ENCODE results near the gene UXT. TPM values are rescaled to one million over a fixed set of nuclear protein-coding genes. Genes with fewer than 3 reads are reported as not detected.

UXT gene
- total RNA-seq, 1 experiment from 2014 or later, result 68.6 TPM

DNA sequence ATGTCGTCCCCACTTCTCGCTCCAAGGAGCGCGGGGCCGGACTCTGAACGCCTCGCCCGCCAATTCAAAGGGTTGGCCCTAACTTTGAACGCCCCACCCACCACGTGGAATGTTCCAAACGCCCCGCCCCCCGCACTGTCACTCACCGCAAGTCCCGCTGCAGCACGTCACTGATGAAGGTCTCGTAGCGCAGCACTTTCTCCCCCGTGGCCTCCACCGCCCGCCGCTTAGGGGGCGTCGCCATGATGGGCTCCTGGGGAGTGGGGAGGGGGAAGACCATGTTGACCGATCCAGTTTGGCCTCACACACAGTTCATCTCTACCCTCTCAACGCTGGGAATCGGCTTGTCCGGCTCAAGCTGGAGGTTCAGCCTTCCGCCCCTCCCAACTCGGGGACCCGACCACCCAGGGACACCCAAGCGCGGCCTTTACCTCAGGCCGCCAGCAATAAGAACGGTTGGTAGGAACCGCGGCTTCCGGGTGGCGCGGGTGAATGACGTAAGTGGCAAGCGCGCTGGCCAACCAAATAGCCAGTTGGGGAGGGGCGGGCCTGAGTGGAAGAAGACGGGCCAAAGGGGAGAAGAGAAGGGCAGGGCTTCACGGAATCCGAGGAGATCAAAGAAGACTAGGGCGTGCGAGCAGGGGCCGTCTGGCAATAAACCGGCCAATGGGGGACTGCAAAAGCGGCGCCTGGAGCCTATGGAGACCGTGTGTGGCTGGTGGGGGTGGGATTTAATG is at the start of gene UXT (continued):
- TF ChIP-seq RELA (CRISPR knock-in tag; IDR thresholded peaks at IDR 0.05; ENCODE audit: borderline replicate concordance), result no peak
- TF ChIP-seq, protein P1, sequence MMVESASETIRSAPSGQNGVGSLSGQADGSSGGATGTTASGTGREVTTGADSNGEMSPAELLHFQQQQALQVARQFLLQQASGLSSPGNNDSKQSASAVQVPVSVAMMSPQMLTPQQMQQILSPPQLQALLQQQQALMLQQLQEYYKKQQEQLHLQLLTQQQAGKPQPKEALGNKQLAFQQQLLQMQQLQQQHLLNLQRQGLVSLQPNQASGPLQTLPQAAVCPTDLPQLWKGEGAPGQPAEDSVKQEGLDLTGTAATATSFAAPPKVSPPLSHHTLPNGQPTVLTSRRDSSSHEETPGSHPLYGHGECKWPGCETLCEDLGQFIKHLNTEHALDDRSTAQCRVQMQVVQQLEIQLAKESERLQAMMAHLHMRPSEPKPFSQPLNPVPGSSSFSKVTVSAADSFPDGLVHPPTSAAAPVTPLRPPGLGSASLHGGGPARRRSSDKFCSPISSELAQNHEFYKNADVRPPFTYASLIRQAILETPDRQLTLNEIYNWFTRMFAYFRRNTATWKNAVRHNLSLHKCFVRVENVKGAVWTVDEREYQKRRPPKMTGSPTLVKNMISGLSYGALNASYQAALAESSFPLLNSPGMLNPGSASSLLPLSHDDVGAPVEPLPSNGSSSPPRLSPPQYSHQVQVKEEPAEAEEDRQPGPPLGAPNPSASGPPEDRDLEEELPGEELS (CRISPR knock-in tag; IDR thresholded peaks at IDR 0.05), result no peak
- no peak for TF ChIP-seq ATF1 (CRISPR knock-in tag; IDR thresholded peaks at IDR 0.05)
- peak; percentile 24; the same call in 1 of the 2 replicates for TF ChIP-seq FOXK1 (CRISPR knock-in tag; IDR thresholded peaks at IDR 0.05)
- no peak for TF ChIP-seq JAZF1 (CRISPR knock-in tag; IDR thresholded peaks at IDR 0.05)

DNA sequence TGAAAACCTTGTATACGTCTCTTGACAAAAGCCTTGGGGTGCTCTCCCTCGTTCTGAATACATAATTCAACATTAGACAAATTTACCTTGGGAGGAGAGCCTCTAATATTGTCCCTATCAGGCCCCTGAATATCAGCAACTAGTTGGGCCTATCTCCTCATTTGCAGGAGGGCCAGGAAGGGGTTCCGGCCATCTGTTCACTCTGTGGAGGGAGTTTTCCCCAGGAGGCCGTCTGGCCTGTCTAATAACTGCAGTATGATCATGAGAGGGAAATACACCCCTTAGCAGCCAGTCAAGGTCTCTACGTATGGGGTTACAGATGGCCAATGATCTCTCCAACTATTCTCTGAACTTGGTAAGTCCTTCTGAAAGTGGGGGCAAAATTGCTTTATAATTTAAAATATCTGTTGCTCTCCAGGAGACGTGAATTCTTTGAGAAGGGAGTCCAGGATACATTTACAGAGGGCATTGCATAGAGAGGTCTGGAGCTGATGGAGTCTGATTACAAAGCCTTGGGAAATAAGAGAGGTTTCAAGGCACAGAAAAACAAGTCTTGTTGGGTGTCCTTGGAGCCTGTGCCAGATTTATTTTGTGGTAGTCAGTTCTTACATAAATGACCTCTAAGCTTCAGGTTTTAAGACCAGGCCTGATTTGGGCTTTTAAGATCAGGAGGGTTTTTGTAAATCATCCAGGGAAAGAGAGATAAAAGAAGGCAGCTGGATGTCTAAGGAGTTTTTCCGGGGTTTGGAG is 48.2 kb upstream of the UXT start:
- DNase-seq (ENCODE audit: low spot score), result no peak
- Mint-ChIP-seq H3K36me3 (no peaks in the 10 kb centered on the region), H3K27ac (no peak overlapping the region), H3K9me3 (no peaks in the 10 kb centered on the region), H3K27me3 (ENCODE audit: low read depth) (no peaks in the 10 kb centered on the region), H3K4me3 (no peak overlapping the region), H3K4me1 (peaks cover 22% of the 10 kb centered on the region)
- POLR2A ChIA-PET, result no interaction called here
- CTCF ChIA-PET, result no interaction called here
- TF ChIP-seq ZNF121 (CRISPR knock-in tag; IDR thresholded peaks at IDR 0.05) (no peak), FOXJ3 (CRISPR knock-in tag; IDR thresholded peaks at IDR 0.05; ENCODE audit: borderline replicate concordance) (no peak), ESRRA (CRISPR knock-in tag; IDR thresholded peaks at IDR 0.05; ENCODE audit: borderline replicate concordance) (no peak), NFYB (CRISPR knock-in tag; conservative IDR thresholded peaks at IDR 0.05; ENCODE audit: low read depth) (no peak), ZNF317 (CRISPR knock-in tag; IDR thresholded peaks at IDR 0.05; ENCODE audit: borderline replicate concordance, low read depth) (no peak), ZNF423 (CRISPR knock-in tag; IDR thresholded peaks at IDR 0.05) (no peak)
- TF ChIP-seq, protein P2, sequence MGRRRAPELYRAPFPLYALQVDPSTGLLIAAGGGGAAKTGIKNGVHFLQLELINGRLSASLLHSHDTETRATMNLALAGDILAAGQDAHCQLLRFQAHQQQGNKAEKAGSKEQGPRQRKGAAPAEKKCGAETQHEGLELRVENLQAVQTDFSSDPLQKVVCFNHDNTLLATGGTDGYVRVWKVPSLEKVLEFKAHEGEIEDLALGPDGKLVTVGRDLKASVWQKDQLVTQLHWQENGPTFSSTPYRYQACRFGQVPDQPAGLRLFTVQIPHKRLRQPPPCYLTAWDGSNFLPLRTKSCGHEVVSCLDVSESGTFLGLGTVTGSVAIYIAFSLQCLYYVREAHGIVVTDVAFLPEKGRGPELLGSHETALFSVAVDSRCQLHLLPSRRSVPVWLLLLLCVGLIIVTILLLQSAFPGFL (CRISPR knock-in tag; IDR thresholded peaks at IDR 0.05; ENCODE audit: borderline replicate concordance), result no peak
- TF ChIP-seq, protein P3, sequence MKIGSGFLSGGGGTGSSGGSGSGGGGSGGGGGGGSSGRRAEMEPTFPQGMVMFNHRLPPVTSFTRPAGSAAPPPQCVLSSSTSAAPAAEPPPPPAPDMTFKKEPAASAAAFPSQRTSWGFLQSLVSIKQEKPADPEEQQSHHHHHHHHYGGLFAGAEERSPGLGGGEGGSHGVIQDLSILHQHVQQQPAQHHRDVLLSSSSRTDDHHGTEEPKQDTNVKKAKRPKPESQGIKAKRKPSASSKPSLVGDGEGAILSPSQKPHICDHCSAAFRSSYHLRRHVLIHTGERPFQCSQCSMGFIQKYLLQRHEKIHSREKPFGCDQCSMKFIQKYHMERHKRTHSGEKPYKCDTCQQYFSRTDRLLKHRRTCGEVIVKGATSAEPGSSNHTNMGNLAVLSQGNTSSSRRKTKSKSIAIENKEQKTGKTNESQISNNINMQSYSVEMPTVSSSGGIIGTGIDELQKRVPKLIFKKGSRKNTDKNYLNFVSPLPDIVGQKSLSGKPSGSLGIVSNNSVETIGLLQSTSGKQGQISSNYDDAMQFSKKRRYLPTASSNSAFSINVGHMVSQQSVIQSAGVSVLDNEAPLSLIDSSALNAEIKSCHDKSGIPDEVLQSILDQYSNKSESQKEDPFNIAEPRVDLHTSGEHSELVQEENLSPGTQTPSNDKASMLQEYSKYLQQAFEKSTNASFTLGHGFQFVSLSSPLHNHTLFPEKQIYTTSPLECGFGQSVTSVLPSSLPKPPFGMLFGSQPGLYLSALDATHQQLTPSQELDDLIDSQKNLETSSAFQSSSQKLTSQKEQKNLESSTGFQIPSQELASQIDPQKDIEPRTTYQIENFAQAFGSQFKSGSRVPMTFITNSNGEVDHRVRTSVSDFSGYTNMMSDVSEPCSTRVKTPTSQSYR (CRISPR knock-in tag; IDR thresholded peaks at IDR 0.05), result no peak
- TF ChIP-seq, protein P4, sequence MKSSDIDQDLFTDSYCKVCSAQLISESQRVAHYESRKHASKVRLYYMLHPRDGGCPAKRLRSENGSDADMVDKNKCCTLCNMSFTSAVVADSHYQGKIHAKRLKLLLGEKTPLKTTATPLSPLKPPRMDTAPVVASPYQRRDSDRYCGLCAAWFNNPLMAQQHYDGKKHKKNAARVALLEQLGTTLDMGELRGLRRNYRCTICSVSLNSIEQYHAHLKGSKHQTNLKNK (CRISPR knock-in tag; IDR thresholded peaks at IDR 0.05), result no peak
- no peak for ATAC-seq

DNA sequence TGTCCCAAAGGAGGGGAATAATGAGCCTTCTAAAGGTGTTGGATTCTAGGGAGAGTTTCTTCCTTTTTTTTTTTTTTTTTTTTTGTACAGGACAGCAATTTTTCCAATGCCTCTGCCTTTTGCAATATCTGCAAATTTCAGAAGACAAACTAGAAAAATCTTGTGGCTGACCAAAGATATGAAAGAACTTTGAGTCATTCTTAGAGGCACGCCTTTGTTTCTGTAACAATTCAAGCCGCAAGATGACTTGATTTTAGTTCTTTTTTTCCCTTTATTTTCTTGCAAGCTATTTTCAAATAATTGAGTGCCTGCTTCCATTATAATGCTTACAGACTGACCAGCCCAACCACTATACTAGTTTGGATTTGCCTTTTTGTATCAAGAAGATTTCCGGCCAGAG is 47.6 kb upstream of the UXT start:
- H3K4me1 Mint-ChIP-seq, result peaks cover 22% of the 10 kb centered on the region
- no peaks in the 10 kb centered on the region for H3K27me3 Mint-ChIP-seq (ENCODE audit: low read depth)
- POLR2A ChIA-PET, result no interaction called here
- CTCF ChIA-PET, result no interaction called here
- ATAC-seq (no peak), DNase-seq (ENCODE audit: low spot score) (no peak)
- no peaks in the 10 kb centered on the region for H3K36me3 Mint-ChIP-seq
- no peak overlapping the region for H3K27ac Mint-ChIP-seq
- TF ChIP-seq FOXP1 (CRISPR knock-in tag; IDR thresholded peaks at IDR 0.05; ENCODE audit: borderline replicate concordance) (no peak), MXD4 (CRISPR knock-in tag; IDR thresholded peaks at IDR 0.05; ENCODE audit: borderline replicate concordance) (no peak), ESRRA (CRISPR knock-in tag; IDR thresholded peaks at IDR 0.05; ENCODE audit: borderline replicate concordance) (no peak), IRF2 (CRISPR knock-in tag; IDR thresholded peaks at IDR 0.05; ENCODE audit: borderline replicate concordance, low read depth) (no peak), TCF7 (CRISPR knock-in tag; IDR thresholded peaks at IDR 0.05; ENCODE audit: low read depth) (no peak), TP53 (CRISPR knock-in tag; IDR thresholded peaks at IDR 0.05) (no peak)
- TF ChIP-seq, protein P5, sequence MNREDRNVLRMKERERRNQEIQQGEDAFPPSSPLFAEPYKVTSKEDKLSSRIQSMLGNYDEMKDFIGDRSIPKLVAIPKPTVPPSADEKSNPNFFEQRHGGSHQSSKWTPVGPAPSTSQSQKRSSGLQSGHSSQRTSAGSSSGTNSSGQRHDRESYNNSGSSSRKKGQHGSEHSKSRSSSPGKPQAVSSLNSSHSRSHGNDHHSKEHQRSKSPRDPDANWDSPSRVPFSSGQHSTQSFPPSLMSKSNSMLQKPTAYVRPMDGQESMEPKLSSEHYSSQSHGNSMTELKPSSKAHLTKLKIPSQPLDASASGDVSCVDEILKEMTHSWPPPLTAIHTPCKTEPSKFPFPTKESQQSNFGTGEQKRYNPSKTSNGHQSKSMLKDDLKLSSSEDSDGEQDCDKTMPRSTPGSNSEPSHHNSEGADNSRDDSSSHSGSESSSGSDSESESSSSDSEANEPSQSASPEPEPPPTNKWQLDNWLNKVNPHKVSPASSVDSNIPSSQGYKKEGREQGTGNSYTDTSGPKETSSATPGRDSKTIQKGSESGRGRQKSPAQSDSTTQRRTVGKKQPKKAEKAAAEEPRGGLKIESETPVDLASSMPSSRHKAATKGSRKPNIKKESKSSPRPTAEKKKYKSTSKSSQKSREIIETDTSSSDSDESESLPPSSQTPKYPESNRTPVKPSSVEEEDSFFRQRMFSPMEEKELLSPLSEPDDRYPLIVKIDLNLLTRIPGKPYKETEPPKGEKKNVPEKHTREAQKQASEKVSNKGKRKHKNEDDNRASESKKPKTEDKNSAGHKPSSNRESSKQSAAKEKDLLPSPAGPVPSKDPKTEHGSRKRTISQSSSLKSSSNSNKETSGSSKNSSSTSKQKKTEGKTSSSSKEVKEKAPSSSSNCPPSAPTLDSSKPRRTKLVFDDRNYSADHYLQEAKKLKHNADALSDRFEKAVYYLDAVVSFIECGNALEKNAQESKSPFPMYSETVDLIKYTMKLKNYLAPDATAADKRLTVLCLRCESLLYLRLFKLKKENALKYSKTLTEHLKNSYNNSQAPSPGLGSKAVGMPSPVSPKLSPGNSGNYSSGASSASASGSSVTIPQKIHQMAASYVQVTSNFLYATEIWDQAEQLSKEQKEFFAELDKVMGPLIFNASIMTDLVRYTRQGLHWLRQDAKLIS (CRISPR knock-in tag; IDR thresholded peaks at IDR 0.05; ENCODE audit: borderline replicate concordance), result no peak
- TF ChIP-seq, protein P6, sequence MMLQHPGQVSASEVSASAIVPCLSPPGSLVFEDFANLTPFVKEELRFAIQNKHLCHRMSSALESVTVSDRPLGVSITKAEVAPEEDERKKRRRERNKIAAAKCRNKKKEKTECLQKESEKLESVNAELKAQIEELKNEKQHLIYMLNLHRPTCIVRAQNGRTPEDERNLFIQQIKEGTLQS (CRISPR knock-in tag; conservative IDR thresholded peaks at IDR 0.05), result no peak
- no peak overlapping the region for H3K4me3 Mint-ChIP-seq
- no peaks in the 10 kb centered on the region for H3K9me3 Mint-ChIP-seq

Data from WTC11 (cell line).